ENCODE data around the gene FAM120B.

GRCh38 chr6:170381562-170381961 is 75.0 kb downstream of the FAM120B start:
- no peak for TF ChIP-seq POLR2AphosphoS5 (IDR thresholded peaks at IDR 0.05; ENCODE audit: low read depth, low read length)
- TF ChIP-seq TAF1 (IDR thresholded peaks at IDR 0.05; ENCODE audit: borderline replicate concordance, low read depth, low read length): no peak
- TF ChIP-seq POLR2A (IDR thresholded peaks at IDR 0.05; ENCODE audit: low read depth, low read length): no peak

Measured in GM12892 (cell line).